Tibial nerve (tissue), 4 donors: ENCODE results near the gene ARAP3. TPM values are rescaled to one million over a fixed set of nuclear protein-coding genes. Genes with fewer than 3 reads are reported as not detected.

Experiments used
- DNase-seq, 2 donors: peaks; one replicate each; pipeline ENCODE4 v3.0.0-alpha.2; 2019; ENCODE audit warnings: low spot score in 2 of 2
- H3K27ac ChIP-seq, 4 donors: fragments of 200-600 bp; sonication (generic) in 3 of 4; one replicate each; pipeline ENCODE4 v1.5.1; 2017 to 2019; ENCODE audit warnings: mild to moderate bottlenecking in 1 of 4
- H3K27me3 ChIP-seq, 2 donors: fragments of 200-600 bp; sonication (generic) in 1 of 2; one replicate each; pipeline versions ENCODE4 v1.5.1 to v1.6.0; 2017 to 2019
- H3K36me3 ChIP-seq, 3 donors: fragments of 200-600 bp; sonication (generic); one replicate each; pipeline ENCODE4 v1.5.1; 2018 to 2019
- H3K4me1 ChIP-seq, 4 donors: fragments of 200-600 bp; sonication (generic) in 3 of 4; one replicate each; pipeline ENCODE4 v1.5.1; 2017 to 2019
- H3K4me3 ChIP-seq, 4 donors: fragments of 200-600 bp; sonication (generic) in 3 of 4; one replicate each; pipeline ENCODE4 v1.5.1; 2017 to 2019; ENCODE audit warnings: mild to moderate bottlenecking in 1 of 4, moderate library complexity in 1 of 4
- H3K9me3 ChIP-seq, 4 donors: fragments of 200-600 bp; sonication (generic) in 3 of 4; one replicate each; pipeline ENCODE4 v1.5.1; 2017 to 2019
- EP300 ChIP-seq, 2 donors: sonication (generic); formaldehyde crosslinking; IDR thresholded peaks; one replicate each; pipeline ENCODE4 v1.6.1; 2017; ENCODE audit warnings: antibody characterized with exemption in 2 of 2, mild to moderate bottlenecking in 1 of 2
- POLR2A ChIP-seq, 2 donors: fragments of 450-650 bp; IDR thresholded peaks; one replicate each; pipeline ENCODE4 v1.6.1; 2017; ENCODE audit warnings: antibody characterized with exemption in 2 of 2, mild to moderate bottlenecking in 2 of 2, moderate library complexity in 2 of 2
- WGBS, 2 donors: methylation state at CpG; one replicate each; pipeline ENCODE4 v1.1.5; 2018; 5-methylcytosine and 5-hydroxymethylcytosine counted together
- total RNA-seq, 4 donors: library from RNA; depleted of rRNA; stranded (reverse); fragments of >200 nt; gene quantifications; one replicate each; pipeline ENCODE4 v1.1.0, GENCODE V29; 2016
- TF ChIP-seq, protein P1 (sequence below), 5 experiments: fragments of 200-600 bp in 3 of 5; fragments of 450-650 bp in 2 of 5; sonication (generic) in 3 of 5; IDR thresholded peaks; one replicate each; pipeline ENCODE4 v1.5.1; 2016 to 2019; ENCODE audit warnings: antibody characterized with exemption in 5 of 5, mild to moderate bottlenecking in 3 of 5, moderate library complexity in 2 of 5

Gene ARAP3
- total RNA-seq, 4 donors from 2014 or later, result 4.4 to 11.8 (median 9.4) TPM

DNA sequence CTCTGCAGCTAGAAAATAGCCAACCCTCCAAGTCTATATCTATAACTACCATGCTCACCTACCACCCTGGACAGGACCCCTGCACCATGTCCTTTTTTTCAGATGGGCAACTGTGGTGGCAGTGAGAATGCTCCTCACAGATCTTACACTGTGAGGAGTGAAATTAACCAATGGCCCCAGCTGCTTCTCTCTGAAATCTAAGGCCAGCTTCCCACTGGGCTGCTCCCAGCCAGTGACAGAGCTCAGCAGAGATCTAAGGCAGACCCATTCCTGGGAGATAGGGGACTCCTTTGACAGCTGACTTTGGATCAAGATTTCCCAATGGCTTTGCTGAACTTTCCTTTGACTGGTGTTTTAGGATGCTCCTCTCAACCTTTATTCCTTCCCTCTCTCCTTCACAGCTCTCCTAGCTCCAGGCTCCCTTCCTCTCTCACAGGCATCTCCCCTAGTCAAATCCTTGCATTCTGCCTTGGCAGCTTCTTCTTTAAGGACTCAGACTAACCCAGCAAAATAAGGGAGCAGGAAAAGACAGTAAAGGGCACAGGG, 1.6 kb upstream of the ARAP3 start:
- no peaks in the 10 kb centered on the region for H3K9me3 ChIP-seq
- H3K27me3 ChIP-seq, result no peaks in the 10 kb centered on the region
- H3K4me1 ChIP-seq, result peaks cover 0 to 40% (median 13%) of the 10 kb centered on the region in 4 donors
- TF ChIP-seq, protein P1, sequence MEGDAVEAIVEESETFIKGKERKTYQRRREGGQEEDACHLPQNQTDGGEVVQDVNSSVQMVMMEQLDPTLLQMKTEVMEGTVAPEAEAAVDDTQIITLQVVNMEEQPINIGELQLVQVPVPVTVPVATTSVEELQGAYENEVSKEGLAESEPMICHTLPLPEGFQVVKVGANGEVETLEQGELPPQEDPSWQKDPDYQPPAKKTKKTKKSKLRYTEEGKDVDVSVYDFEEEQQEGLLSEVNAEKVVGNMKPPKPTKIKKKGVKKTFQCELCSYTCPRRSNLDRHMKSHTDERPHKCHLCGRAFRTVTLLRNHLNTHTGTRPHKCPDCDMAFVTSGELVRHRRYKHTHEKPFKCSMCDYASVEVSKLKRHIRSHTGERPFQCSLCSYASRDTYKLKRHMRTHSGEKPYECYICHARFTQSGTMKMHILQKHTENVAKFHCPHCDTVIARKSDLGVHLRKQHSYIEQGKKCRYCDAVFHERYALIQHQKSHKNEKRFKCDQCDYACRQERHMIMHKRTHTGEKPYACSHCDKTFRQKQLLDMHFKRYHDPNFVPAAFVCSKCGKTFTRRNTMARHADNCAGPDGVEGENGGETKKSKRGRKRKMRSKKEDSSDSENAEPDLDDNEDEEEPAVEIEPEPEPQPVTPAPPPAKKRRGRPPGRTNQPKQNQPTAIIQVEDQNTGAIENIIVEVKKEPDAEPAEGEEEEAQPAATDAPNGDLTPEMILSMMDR (IDR thresholded peaks at IDR 0.05), result no peak
- TF ChIP-seq POLR2A (IDR thresholded peaks at IDR 0.05), result no peak
- TF ChIP-seq EP300 (IDR thresholded peaks at IDR 0.05), result no peak
- H3K36me3 ChIP-seq, result no peaks in the 10 kb centered on the region
- H3K27ac ChIP-seq, result peak overlapping the region in 1 of 4 donors; percentile 89
- no peak for DNase-seq
- H3K4me3 ChIP-seq, result no peak overlapping the region

DNA sequence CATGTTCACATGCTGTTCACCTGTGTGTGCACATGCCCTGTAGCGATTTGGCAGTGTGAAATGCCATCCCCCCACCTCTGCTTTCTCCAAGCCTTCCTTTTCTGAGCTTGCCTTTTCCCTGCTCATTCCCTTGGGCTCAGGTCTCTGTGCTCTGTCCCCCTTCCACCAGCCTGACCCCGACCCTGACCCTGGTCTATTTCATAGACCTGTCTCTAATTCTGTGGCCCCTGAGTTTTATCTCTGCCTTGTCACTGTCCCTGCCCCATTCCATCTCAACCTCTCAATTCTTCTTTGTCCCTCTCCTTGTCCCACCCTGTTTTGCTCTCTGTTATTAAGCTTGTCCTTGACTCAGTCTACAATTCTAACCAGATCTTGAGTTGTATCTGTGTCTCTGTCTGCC, 735 bp downstream of the ARAP3 start:
- peaks cover 0 to 40% (median 13%) of the 10 kb centered on the region in 4 donors for H3K4me1 ChIP-seq
- WGBS, 2 donors, result 57 to 67% methylated on average over 2 of the region's 2 CpGs
- H3K27me3 ChIP-seq, result no peaks in the 10 kb centered on the region
- TF ChIP-seq POLR2A (IDR thresholded peaks at IDR 0.05) (no peak), EP300 (IDR thresholded peaks at IDR 0.05) (no peak)
- TF ChIP-seq, protein P1 (IDR thresholded peaks at IDR 0.05), result no peak
- H3K36me3 ChIP-seq, result peaks cover 0 to 5% (median 0%) of the 10 kb centered on the region in 3 donors
- H3K9me3 ChIP-seq, result no peaks in the 10 kb centered on the region
- peak overlapping the region; percentile 36 to 66 (median 53) for H3K4me3 ChIP-seq
- peak overlapping the region; percentile 25 to 89 (median 81) for H3K27ac ChIP-seq
- DNase-seq, result no peak

DNA sequence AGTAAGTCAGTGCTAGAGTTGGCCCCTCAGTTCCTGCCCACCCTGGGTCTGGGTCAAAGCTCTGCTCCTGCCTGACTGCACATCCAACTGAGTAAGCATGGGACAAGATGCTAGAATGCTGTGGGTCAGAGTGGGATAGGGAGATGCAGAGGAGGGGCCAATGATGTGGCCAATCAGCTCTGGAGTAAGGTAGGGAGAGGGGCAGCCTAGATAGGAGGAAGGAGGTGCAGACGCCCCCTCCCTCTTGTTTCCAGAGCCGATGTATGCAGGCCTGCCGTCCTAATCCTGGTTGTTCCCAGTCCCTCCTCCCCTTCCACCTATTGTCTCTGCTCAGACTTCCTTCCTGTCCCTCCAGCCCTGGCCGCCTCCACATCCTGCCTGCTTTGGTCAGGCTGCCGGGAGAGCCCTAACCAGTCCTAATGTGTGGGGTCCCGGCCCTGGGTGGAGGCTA, 1.3 kb downstream of the ARAP3 start:
- no peak for TF ChIP-seq POLR2A (IDR thresholded peaks at IDR 0.05)
- no peak for TF ChIP-seq EP300 (IDR thresholded peaks at IDR 0.05)
- TF ChIP-seq, protein P1 (IDR thresholded peaks at IDR 0.05), result no peak
- 27 to 32% methylated on average over 6 of the region's 6 CpGs for WGBS, 2 donors
- peak overlapping the region in 2 of 4 donors; percentile 49 to 57 for H3K4me3 ChIP-seq

DNA sequence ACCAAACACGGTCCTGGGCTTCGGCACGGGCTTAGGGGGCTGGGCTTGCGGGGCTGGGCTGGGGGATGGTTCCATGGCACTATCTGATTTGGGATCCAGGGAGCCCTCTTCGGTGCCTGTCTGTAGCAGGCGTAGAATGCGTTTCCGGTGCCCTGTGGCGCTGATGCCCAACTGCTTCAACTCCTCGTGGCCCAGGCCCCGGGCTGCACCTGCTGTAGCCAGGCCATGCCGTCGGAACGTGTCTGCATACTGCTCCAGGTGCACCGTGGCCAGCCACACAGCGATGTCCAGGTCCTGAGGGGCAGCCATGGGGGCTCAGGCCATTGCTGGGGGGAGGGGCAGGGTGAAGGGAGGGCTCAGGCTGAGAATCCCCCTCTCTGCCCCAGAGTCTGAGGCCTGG, 1.9 kb downstream of the ARAP3 start:
- WGBS, 2 donors, result 80 to 96% methylated on average over 11 to 14 of the region's 16 CpGs
- H3K36me3 ChIP-seq, result peaks cover 0 to 5% (median 0%) of the 10 kb centered on the region in 3 donors
- no peaks in the 10 kb centered on the region for H3K27me3 ChIP-seq
- no peak for DNase-seq
- TF ChIP-seq, protein P1 (IDR thresholded peaks at IDR 0.05), result no peak
- TF ChIP-seq POLR2A (IDR thresholded peaks at IDR 0.05) (no peak), EP300 (IDR thresholded peaks at IDR 0.05) (no peak)
- H3K9me3 ChIP-seq, result no peaks in the 10 kb centered on the region
- peaks cover 0 to 40% (median 13%) of the 10 kb centered on the region in 4 donors for H3K4me1 ChIP-seq
- no peak overlapping the region for H3K4me3 ChIP-seq
- H3K27ac ChIP-seq, result peak overlapping the region in 1 of 4 donors; percentile 85

More for the DNA sequence above, 1.3 kb downstream of the ARAP3 start:
- no peaks in the 10 kb centered on the region for H3K9me3 ChIP-seq
- H3K27me3 ChIP-seq, result no peaks in the 10 kb centered on the region
- peaks cover 0 to 40% (median 13%) of the 10 kb centered on the region in 4 donors for H3K4me1 ChIP-seq
- DNase-seq, result no peak
- peaks cover 0 to 5% (median 0%) of the 10 kb centered on the region in 3 donors for H3K36me3 ChIP-seq
- peak overlapping the region in 3 of 4 donors; percentile 77 to 89 (median 85) for H3K27ac ChIP-seq

DNA sequence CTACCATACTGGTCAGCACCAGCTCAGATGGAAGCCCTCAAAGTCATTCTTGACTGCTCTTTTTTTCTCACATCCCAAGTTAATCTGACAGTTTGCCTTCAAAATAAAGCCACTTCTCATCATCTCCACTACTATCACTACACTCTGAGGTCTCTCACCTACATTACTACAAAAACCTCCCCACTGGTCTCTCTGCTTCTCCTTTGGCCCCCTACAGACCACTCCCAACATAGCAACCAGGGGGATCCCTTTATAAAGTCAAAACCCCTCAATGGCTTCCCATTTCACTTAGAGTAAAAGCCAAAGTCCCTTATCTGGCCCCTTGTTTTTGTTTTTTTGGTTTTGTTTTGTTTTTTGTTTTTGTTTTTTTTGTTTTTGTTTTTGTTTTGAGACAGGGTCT, 4.6 kb downstream of the ARAP3 start:
- no peaks in the 10 kb centered on the region for H3K27me3 ChIP-seq
- H3K36me3 ChIP-seq, result peaks cover 0 to 5% (median 0%) of the 10 kb centered on the region in 3 donors
- DNase-seq, result no peak
- H3K27ac ChIP-seq, result no peak overlapping the region
- H3K4me3 ChIP-seq, result no peak overlapping the region
- TF ChIP-seq, protein P1 (IDR thresholded peaks at IDR 0.05), result no peak
- TF ChIP-seq POLR2A (IDR thresholded peaks at IDR 0.05) (no peak), EP300 (IDR thresholded peaks at IDR 0.05) (no peak)
- no peaks in the 10 kb centered on the region for H3K9me3 ChIP-seq
- H3K4me1 ChIP-seq, result peaks cover 0 to 33% (median 9%) of the 10 kb centered on the region in 4 donors
